T-helper 1 cell (primary cell): ENCODE data around the gene PDE6A.

Experiments
- DNase-seq, 5 donors: peaks; one replicate each; pipeline ENCODE4 v3.0.0-alpha.2; 2012 to 2020

Gene PDE6A

GRCh38 chr5:149833116-149833827, 111.3 kb downstream of the PDE6A start:
- no peak for DNase-seq

GRCh38 chr5:149832636-149833035, 112.0 kb downstream of the PDE6A start:
- no peak for DNase-seq

GRCh38 chr5:149831492-149831891, 113.1 kb downstream of the PDE6A start:
- peak in 1 of 5 donors; percentile 43 for DNase-seq

GRCh38 chr5:149830579-149830978, 114.0 kb downstream of the PDE6A start:
- no peak for DNase-seq

GRCh38 chr5:149829954-149830353, 114.6 kb downstream of the PDE6A start:
- no peak for DNase-seq

GRCh38 chr5:149828161-149829011, 116.2 kb downstream of the PDE6A start:
- DNase-seq: peak; percentile 47 to 79 (median 65)

- no peak for DNase-seq
These were observed 117.0 kb downstream of the PDE6A start for GRCh38 chr5:149827546-149827945.

GRCh38 chr5:149827086-149827485, 117.5 kb downstream of the PDE6A start:
- no peak for DNase-seq

GRCh38 chr5:149826574-149826973, 118.0 kb downstream of the PDE6A start:
- no peak for DNase-seq

- DNase-seq: no peak
These were observed 119.7 kb downstream of the PDE6A start for GRCh38 chr5:149824846-149825245.

GRCh38 chr5:149824120-149824519, 120.5 kb downstream of the PDE6A start:
- DNase-seq: no peak

- DNase-seq: no peak
These were observed 121.2 kb downstream of the PDE6A start for GRCh38 chr5:149823375-149823774.

- no peak for DNase-seq
These were observed 122.3 kb downstream of the PDE6A start for GRCh38 chr5:149822301-149822700.

- DNase-seq: no peak
These were observed 123.8 kb downstream of the PDE6A start for GRCh38 chr5:149820536-149821510.

- no peak for DNase-seq
These were observed 124.6 kb downstream of the PDE6A start for GRCh38 chr5:149820012-149820411.

GRCh38 chr5:149818116-149818515, 126.5 kb downstream of the PDE6A start:
- DNase-seq: no peak

- DNase-seq: no peak
These were observed 127.0 kb downstream of the PDE6A start for GRCh38 chr5:149817539-149818060.

- no peak for DNase-seq
These were observed 127.9 kb downstream of the PDE6A start for GRCh38 chr5:149816661-149817060.

GRCh38 chr5:149811453-149811852, 133.1 kb downstream of the PDE6A start:
- DNase-seq: no peak

- DNase-seq: no peak
These were observed 133.7 kb downstream of the PDE6A start for GRCh38 chr5:149810856-149811255.

GRCh38 chr5:149809931-149810691, 134.5 kb downstream of the PDE6A start:
- DNase-seq: no peak
